Body of pancreas (tissue), 4 donors: ENCODE results near the gene PPME1.

Source experiments
- CTCF ChIP-seq, 7 experiments: fragments of 450-650 bp in 4 of 7; fragments of 200-600 bp in 3 of 7; sonication (generic) in 3 of 7; IDR thresholded peaks; one replicate each; pipeline ENCODE4 v1.5.1; 2016 to 2019; ENCODE audit warnings: antibody characterized with exemption in 7 of 7
- POLR2A ChIP-seq, 3 donors: fragments of 450-650 bp; IDR thresholded peaks; one replicate each; pipeline ENCODE4 v1.6.1; 2016; ENCODE audit warnings: antibody characterized with exemption in 3 of 3, mild to moderate bottlenecking in 2 of 3

- no peak for TF ChIP-seq CTCF (IDR thresholded peaks at IDR 0.05)
- no peak for TF ChIP-seq POLR2A (IDR thresholded peaks at IDR 0.05)
Observed at GRCh38 chr11:74135127-74135840, 35.8 kb upstream of the PPME1 start.
